SW 1271 (cell line): ENCODE results near the gene ANKRD29.
"Not testable (repeated sequence)": the region's sequence is repeated elsewhere in the genome, so short reads cannot be mapped to it uniquely, and the experiment has no call there.

Experiments used
- DNase-seq, 2 experiments: peaks; one replicate each; lab custom pipeline; 2025; lab: John Stamatoyannopoulos, UW

ANKRD29 gene

DNA sequence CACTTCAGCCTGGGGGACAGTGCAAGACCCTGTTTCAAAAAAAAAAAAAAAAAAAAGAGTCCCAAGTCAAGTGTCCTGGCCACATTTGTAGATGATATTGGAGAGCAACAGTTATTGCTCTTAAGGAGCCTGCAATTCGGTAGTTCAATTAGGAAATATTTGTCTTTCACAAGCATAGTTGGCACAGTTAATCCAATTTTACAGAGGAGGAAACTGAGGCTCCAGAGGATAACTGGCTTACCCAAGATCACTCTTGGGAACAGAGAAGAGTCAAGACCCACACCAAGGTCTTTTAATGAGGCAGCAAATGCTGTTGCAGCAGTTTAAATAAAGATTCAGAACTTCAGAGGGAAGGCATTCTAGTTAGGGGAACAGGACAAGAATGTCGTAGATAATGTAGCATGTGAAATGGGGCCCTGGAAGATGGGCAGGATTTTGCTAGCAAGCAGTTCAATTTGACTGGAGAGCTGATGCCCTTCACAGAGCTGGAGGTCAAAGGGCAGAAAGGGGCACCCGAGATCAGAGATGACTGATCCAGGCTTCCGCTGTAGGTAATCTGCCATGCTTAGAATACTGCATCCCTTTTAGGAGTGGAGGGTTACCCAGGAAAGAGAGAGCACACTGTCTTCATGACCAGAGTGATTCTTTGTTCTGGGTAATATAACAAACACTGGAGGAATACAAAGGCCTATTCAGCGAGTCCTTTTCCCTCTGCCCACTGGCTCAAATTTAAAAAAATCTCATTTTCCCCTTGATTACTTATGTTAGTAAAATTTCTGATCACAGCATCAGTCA is 79.4 kb downstream of the ANKRD29 start:
- DNase-seq = no peak

DNA sequence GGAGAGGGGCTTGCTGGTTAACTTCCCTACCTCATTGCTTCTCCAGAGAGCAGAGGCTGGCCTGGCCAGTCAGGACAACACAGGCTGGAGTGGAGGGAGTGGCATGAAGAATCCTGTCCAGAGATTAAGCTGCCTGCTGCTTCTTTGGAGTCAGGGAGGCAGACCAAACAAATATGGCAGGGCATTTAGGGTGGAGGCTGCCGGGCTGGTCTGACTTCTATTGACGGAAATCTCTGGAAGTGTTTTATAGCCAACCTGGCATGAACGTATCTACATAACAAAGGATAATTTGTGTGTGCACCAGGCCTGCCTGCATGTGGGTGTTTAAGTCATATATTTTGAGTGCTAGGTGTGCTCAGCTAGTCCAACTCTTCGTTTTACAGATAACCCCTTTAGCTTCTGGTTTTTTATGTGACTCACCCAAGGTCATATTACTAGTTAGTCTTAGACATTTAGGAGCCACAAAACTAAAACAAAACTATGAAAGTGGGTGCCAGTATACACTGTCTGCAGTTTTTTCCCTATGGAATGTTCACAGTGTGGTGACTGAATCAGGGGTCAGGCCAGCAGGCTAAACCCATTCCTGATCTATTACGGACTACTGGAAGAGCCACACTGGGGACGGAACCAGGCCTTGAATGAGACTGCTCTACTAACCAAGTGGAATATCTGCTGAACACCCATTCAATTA is 81.9 kb downstream of the ANKRD29 start:
- DNase-seq = no peak

DNA sequence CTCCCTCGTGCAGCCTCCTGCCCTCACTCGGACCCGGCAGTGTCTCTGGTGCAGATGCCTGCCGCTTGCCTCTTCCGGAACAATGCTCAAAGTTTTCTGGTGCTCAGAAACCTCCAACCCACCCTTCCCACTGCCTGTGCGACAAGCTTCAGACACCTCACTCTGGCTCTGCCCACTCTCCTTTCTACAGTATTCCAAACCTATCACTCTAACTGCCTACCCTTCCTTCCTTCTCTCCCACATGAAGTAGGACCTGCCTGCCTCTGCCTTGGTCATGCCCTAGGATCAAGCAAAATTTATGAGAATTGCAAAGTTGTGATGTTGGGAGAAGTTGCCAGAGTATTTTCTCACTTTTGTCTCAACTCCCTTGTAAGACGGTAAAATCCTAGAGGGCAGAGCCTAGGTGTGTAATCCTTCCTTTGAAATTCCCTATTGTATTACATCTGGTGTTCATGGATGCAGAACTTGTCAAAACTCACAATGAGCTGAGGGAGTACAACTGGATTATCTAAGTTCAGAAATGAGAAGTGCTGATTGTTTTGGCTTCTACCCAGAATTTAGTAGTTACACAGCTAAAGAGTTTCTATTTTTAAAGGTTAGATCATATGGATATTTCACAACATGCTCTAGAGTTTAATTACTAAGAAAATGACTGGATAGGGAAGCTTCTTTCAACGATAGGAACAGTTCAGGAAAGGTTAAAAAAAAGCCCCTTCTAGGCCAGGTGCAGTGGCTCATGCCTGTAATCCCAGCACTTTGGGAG is 83.6 kb downstream of the ANKRD29 start:
- DNase-seq = no peak

- DNase-seq = no peak
Observed at GRCh38 chr18:23578067-23578701, 84.5 kb downstream of the ANKRD29 start.

DNA sequence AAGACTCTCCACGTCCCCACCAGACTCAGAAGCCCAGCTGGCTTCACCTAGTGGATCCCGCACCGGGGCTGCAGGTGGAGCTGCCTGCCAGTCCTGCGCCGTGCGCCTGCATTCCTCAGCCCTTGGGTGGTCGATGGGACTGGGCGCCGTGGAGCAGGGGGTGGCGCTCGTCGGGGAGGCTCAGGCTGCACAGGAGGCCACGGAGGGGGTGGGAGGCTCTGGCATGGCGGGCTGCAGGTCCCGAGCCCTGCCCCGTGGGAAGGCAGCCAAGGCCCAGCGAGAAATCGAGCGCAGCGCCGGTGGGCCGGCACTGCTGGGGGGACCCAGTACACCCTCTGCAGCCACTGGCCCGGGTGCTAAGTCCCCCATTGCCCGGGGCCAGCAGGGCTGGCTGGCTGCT is 85.2 kb downstream of the ANKRD29 start:
- not testable (repeated sequence) for DNase-seq

- no peak for DNase-seq
Observed at GRCh38 chr18:23575309-23575651, 87.4 kb downstream of the ANKRD29 start.

DNA sequence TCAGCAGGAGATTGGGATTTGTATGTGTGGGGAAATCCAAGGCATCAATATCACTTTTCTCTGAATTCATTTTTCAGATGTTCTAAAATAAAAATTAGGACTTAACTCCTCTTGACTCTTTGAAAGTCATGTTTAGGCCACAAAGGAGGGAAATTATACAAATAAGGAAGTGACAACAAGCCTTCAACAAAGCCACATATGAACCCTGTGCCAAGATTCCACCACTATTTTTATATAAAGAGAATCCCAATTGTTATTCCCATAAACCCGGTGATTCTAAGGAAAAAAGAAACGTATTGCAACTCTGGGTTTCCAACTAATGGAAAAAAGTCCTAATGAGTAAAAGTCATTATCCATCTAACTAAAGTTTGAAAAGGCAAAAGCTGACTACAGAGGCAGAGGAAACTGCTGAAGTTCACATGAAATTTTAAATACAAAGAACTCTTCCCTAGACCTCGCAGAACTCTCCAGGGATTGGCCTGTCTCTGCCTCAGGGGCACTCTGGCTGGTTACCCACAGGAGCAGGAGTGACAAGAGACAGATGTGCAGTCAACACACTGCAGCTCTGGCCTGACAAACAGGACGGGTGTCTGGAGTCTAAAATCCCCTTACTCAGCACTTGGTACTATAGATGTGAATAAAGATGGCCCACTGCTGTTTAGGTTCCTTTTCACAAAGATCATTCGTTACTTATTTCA is 88.0 kb downstream of the ANKRD29 start:
- no peak for DNase-seq

GRCh38 chr18:23573626-23574431 is 88.9 kb downstream of the ANKRD29 start:
- no peak for DNase-seq

- no peak for DNase-seq
Observed at GRCh38 chr18:23573020-23573419, 89.7 kb downstream of the ANKRD29 start.

DNA sequence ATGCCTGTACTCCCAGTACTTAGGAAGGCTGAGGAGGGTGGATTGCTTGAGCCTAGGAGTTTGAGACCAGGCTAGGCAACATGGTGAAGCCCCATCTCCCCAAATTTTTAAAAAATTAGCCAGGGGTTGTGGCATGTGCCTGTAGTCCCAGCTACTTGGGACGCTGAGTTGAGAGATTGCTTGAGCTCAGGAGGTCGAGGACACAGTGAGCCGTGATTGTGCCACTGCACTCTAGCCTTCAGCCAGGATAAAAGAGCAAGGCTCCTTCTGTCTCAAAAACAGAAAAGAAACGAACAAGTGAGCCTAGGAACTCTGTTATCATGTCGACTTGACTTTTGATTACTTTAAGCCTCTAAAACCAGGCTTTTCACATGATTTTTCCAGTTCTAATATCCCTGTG is 90.1 kb downstream of the ANKRD29 start:
- DNase-seq = no peak

DNA sequence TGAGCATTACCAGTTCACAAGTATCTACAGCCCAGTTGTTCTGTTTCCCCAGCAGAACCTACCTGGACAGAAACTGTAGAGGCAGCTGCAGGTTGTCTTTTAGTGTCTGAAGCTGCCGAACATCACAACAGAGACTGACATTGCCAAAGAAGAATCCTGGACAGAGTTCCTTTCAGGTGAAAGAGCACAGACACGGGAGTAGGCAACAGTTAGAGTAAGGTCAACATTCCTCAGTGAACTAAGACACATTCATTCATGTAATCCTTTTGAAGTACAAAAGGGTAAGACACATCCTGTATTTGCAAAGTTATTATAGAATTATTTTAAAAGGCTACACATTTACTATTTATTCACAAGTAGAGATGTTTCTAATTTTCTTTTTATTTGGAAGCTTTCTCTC is 90.7 kb downstream of the ANKRD29 start:
- no peak for DNase-seq

DNA sequence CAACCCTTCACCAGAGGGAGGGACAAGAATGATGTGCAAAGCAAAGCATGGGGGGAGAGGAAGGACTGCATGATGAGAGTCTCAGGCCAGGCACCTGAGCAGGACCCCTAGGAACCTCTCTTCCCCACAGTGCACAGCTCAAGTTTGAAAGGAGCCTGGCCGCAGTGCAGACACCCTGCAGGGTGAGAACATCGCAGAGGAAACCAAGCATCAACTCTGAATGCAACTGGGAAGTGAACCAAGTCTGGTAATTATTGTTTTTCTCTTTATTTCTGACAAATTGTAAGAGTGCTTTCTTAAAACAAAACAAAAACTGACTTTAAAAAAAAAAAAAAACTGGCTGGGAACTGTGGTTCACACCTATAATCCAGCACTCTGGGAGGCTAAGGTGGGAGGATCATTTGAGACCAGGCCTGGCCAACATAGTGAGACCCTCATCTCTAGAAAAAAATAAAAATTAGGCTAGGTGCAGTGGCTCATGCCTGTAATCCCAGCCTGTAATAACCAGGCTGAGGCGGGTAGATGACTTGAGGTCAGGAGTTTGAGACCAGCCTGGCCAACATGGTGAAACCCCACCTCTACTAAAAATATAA is 91.7 kb downstream of the ANKRD29 start:
- no peak for DNase-seq

DNA sequence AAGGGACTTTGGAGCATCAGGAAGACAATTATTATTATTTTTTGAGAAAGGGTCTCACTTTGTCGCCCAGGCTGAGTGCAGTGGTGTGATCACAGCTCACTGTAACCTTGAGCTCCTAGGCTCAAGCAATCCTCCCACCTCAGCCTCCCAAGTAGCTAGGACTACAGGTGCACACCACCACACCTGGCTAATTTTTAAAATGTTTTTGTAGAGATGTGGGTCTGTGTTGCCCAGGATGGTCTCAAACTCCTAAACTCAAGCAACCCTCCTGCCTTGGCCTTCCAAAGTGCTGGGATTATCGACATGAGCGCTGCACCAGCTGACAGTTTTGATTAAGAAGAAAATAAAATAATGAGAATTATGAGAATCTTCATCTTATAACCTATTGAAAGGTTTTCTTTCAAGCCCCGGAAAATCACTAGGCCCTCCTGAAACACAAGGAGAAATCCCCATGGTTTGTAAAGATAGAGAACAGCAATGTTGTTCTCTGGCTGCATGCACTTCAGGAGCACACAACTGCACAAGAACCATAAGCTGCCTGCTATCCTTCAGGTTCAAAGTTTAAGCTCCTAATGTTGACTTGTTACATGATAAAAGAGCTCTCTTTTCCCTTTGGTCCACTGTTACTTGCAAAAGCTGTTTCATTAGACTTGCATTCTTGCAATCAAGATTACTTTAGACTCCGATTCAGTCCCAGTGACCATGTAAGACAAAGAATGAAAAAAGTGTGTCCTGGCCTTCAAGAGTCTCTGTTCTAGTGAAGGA is 93.2 kb downstream of the ANKRD29 start:
- no peak for DNase-seq

DNA sequence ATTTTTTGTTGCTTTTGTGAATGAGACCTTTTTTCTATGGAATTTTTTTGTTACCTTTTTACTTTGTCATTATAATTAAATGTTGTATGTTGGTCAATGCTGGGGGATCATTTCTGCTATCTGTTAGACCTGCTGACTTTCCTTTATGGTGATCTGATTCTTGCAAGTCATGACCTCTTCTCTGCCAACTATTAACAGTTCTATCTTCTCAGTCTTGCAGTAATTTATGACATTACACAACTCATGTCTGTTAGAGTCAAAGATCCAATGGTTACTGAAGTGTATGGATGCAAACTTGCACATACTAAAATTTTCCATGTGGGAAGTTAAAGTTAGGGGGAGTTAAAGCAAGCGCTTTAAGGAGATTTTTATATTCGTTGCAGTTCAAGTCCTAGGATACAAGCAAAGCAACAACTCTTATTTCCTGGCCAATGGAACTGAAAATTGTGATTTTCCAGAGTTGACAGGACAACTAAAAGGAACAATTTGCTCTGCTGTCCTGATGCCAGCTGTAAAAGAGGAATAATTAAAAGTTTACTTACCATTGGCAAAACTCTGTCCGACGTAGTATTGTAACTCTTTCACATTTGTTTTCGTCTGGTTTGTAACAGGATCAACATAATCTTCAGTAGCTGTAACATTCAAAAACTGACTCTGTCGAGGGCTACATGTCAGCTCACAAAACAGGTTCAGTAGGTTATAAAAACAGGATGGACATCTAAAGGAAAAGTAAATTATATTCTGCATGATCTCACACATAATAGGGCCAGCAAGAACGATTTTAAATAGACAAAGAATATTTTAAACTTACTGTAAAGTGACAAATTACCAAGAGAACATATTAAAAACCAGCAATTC is 94.2 kb downstream of the ANKRD29 start:
- DNase-seq = no peak

DNA sequence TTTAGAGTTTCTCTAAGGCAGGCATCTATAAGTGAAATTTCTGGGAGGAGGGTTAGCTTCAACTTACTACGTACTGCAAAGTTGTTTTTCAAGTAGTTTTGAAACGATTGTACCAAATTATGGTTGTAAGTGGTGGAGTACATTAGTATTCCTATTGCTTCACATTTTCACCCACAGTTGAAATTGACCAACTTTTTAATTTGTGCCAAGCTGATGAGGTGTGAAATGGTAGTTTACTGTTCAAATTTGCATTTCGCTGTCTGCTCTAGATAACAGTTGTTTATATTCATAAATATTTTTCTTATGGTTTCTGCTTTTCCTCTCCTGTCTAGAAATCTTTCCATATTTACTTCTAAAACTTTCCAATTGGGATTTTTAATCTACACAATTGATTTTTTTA is 95.0 kb downstream of the ANKRD29 start:
- DNase-seq = no peak

GRCh38 chr18:23565916-23566547 is 96.7 kb downstream of the ANKRD29 start:
- DNase-seq = no peak

DNA sequence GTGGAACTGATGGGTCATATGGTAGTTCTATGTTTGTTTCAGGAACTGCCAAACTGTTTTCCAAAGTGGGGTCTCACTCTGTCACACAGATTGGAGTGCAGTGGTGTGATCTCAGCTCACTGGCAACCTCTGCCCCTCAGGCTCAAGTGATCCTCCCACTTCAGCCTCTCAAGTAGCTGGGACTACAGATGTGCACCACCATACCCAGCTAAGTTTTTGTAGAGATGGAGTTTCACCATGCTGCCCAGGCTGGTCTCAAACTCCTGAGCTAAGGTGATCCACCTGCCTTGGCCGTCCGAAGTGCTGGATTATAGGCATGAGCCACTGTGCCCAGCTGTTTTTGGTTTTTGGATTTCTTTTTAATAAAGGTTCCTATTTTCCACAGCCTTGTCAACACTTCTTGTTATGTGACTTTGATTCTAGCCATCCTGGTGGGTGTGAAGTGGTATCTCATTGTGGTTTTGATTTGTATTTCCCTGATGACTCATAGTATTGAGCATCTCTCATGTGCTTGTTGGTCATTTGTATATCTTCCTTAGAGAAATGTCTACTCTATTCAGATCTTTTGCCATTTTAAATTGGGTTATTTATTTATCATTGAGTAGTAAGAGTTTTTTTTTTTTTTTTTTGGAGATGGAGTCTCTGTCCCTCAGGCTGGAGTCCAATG is 99.2 kb downstream of the ANKRD29 start:
- no peak for DNase-seq

DNA sequence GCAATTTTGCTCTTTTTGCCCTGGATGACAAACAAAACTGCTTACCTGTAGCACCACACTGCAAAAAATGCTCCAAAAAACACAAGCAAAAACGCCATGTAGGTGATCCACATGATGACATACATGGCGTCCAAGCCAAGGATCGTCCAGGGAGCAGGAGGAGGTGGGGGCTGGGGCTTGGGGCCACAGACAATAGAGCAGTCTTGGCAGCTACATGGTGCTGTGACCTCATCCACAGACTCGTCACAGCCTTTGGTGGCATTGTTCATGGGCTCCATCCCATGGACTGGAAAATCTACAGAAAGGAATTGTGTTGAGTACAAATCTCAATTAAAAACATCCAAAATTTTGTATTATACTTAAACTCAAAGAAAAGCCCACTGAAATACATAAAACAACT is 102.5 kb downstream of the ANKRD29 start:
- no peak for DNase-seq
